SHP77 treated with DMSO at 0.1 percent for 48 hours (cell line): ENCODE measurements around the gene DDX53.

Source experiments
- DNase-seq: peaks from one replicate; lab custom pipeline; 2025; lab: John Stamatoyannopoulos, UW

DDX53 gene

GRCh38 chrX:23048806-23049573 lies 49.2 kb downstream of the DDX53 start:
- DNase-seq, result no peak

DNA sequence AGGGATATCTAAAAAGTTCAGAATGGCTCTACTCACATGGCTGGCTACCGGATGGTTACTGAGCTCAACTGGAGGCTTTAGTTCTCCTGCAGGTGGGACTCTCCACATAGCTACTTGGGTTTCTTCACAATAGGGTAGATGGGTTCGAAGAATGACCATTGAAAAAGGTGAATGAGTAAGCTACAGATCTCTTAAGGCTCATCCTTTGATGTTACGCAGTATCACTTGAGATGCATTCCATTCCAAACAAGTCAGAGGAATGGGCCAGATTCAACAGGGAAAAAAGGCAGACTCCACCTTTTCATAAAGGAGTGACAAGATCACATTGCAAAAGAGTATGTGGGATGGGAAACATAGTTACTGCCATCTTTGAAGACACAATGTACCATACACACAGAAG lies 52.6 kb downstream of the DDX53 start:
- DNase-seq, result no peak
